HEK293T (cell line): ENCODE measurements around the gene SARNP.

Experiments
- BHLHE40 ChIP-seq: fragments of 450-650 bp; IDR thresholded peaks from 2 replicates; pipeline ENCODE4 v1.6.1; 2016; ENCODE audit warnings: mild to moderate bottlenecking, moderate library complexity, borderline replicate concordance
- ELF4 ChIP-seq: fragments of 450-650 bp; IDR thresholded peaks from 2 replicates; pipeline ENCODE4 v1.6.1; 2017; ENCODE audit warnings: antibody characterized with exemption
- FOXK2 ChIP-seq: fragments of 450-650 bp; IDR thresholded peaks from 2 replicates; pipeline ENCODE4 v1.6.1; 2016; ENCODE audit warnings: mild to moderate bottlenecking
- FOXM1 ChIP-seq: fragments of 450-650 bp; IDR thresholded peaks from 2 replicates; pipeline ENCODE4 v1.6.1; 2017; ENCODE audit warnings: mild to moderate bottlenecking, borderline replicate concordance
- L3MBTL2 ChIP-seq: fragments of 450-650 bp; conservative IDR thresholded peaks from 2 replicates; pipeline ENCODE4 v1.6.1; 2016; ENCODE audit warnings: mild to moderate bottlenecking
- LEF1 ChIP-seq: fragments of 450-650 bp; IDR thresholded peaks from 2 replicates; pipeline ENCODE4 v1.6.1; 2017; ENCODE audit warnings: mild to moderate bottlenecking, borderline replicate concordance
- SP1 ChIP-seq: fragments of 450-650 bp; IDR thresholded peaks from 2 replicates; pipeline ENCODE4 v1.6.1; 2017
- SUZ12 ChIP-seq: fragments of 450-650 bp; IDR thresholded peaks from 2 replicates; pipeline ENCODE4 v1.6.1; 2016; ENCODE audit warnings: mild to moderate bottlenecking
- TARDBP ChIP-seq: fragments of 450-650 bp; IDR thresholded peaks from 2 replicates; pipeline ENCODE4 v1.6.1; 2016
- ZNF384 ChIP-seq: fragments of 450-650 bp; IDR thresholded peaks from 2 replicates; pipeline ENCODE4 v1.6.1; 2016

- TF ChIP-seq TARDBP: no peak
- no peak for TF ChIP-seq SUZ12
- TF ChIP-seq SP1: no peak
- no peak for TF ChIP-seq ZNF384
- no peak for TF ChIP-seq LEF1
- no peak for TF ChIP-seq FOXK2
- no peak for TF ChIP-seq BHLHE40
- no peak for TF ChIP-seq ELF4
- TF ChIP-seq FOXM1: no peak
- TF ChIP-seq L3MBTL2: no peak
These were observed 79.2 kb downstream of the SARNP start for GRCh38 chr12:55738123-55739024.
